Glomerular visceral epithelial cell (primary cell): ENCODE measurements around the gene IFNGR2.
"Not testable (repeated sequence)": the region's sequence is repeated elsewhere in the genome, so short reads cannot be mapped to it uniquely, and the experiment has no call there.

Experiments
- DNase-seq: peaks from one replicate; pipeline ENCODE4 v3.0.0-alpha.2; 2016; ENCODE audit errors: extremely low spot score

The IFNGR2 gene, protein sequence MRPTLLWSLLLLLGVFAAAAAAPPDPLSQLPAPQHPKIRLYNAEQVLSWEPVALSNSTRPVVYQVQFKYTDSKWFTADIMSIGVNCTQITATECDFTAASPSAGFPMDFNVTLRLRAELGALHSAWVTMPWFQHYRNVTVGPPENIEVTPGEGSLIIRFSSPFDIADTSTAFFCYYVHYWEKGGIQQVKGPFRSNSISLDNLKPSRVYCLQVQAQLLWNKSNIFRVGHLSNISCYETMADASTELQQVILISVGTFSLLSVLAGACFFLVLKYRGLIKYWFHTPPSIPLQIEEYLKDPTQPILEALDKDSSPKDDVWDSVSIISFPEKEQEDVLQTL

DNA sequence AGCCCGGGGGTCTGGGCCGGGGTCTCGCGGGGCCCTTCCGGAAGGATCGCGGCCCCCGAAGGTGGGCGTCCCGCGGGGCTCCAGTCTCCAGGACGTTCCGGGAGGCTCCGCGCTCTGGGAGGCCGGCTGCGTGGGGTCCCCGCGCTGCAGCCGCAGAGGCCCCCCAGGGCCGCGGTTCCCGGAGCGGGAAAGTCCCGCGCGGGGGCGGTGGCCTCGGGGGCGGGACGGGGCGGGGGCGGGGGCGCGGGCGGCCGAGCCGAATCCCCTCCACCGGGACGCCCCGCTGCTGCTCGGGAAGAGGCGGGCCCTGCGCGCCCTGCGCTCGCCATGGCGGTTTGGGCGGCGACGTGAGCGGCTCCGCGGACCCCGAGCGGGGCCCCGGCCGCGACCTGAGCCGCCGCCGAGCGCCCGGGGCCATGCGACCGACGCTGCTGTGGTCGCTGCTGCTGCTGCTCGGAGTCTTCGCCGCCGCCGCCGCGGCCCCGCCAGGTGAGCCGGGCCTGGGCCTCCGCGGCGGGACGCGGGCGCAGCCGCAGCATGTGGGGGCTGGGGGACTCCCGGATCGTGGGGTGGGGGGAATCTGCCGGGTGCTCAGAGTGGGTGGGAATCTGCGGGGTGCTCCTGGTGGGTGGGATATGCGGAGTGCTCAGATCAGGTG, at the start of gene IFNGR2:
TSS of gene IFNGR2 (plus strand) at position 286 of the 658 bp plus-strand sequence. CDS start at position 417, 131 bp downstream.
- DNase-seq, result peak; percentile 69

GRCh38 chr21:33355355-33355754, 47.9 kb upstream of the IFNGR2 start:
- DNase-seq, result no peak

DNA sequence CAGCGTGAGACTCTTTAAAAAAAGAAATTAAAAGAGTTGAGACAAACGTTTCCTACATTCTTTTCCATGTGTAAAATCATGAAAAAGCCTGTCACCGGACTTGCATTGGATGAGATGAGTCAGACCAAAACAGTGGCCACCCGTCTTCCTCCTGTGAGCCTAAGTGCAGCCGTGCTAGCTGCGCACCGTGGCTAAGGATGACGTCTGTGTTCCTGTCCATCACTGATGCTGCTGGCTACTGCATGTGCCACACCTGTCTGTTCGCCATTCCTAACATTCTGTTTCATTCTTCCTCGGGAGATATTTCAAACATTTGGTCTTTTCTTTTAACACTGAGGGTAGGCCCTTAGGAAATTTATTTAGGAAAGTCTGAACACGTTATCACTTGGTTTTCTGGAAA, 47.2 kb upstream of the IFNGR2 start:
- no peak for DNase-seq

DNA sequence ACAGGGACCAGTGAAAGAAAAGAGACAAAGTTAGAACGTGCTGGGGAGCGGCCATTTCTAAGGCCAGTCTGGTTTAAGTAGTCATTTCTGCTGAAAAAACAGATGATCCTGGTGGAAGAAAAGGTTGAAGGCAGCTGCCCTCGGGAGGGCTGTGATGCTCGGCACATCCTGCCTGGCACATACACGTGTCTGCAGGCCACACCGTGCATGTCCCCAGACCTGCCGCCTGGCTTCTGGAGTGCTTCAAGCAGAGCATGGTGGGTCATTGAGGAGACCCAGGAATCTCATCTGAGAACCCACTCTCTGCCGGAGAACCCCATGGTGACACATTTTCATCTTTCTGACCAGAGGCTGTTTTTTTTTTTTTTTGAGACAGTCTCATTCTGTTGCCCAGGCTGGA, 46.0 kb upstream of the IFNGR2 start:
- no peak for DNase-seq

- DNase-seq, result no peak
Measured at GRCh38 chr21:33359446-33359845, 43.8 kb upstream of the IFNGR2 start.

DNA sequence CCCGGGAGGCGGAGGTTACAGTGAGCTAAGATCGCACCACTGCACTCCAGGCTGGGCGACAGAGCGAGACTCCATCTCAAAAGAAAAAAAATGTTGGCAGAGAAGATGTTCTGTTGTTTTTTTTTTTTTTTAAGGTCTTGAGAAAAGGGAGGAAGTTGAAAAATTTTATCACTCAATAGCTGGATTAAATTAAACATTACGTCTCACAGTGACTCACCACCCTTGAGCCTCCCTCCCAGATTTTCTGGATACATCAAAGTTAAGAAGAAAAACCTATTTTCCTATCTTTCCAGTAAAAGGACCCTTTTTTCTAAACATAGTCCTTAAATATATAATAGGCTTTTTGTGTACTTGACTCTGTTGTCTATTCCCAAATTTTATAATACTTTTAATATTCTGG, 42.9 kb upstream of the IFNGR2 start:
- DNase-seq, result no peak

GRCh38 chr21:33360881-33361602, 42.2 kb upstream of the IFNGR2 start:
- peak; percentile 74 for DNase-seq

DNA sequence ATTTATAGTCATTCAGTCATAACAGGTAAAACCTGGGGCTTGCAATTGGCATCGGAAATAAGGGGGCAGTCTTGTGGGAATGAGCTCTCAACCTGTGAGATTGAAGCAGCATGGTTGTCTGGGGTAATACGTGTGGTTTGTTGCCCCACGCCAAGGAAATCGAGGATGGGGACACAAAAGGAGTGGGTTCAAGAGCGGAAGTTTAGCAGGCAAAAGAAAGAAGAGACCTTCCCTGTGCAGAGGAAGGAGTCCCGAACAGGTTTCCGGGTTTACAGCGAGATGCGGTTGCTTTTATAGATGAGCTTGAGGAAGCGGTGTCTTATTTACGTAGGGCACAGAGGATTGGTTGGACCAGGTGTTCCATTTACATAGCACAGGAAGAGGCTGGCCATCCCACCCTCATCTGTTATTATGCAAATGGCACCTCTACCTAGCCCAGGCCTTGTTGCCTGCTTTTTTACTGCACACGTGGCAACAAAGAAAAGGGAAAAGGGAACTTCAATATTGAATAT, 41.1 kb upstream of the IFNGR2 start:
- no peak for DNase-seq

DNA sequence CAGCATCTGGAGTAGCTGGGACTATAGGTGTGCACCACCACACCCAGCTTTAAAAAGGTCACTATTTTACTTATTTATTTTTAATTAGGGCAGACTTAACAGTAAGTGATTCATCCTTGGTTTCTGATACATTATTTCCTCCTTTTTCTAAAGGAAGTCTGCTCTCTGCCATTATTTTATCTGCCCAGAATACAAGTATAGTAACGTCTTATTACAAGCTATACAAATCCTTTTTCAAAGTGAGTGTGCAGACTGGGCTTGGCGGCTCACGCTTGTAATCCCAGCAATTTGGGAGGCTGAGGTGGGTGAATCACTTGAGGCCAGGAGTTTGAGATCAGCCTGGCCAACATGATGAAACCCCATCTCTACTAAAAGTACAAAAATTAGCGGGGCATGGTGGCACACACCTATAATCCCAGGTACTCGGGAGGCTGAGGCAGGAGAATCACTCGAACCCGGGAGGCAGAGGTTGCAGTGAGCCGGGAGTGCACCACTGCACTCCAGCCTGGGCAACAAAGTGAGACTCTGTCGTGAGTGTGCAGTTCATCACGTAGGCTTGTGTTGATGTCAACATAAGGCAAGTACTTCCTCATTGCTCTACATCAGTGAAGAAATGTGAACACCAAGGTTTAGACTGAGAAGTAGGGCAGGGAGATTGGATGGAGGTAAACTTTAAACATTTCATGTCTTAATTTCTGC, 39.2 kb upstream of the IFNGR2 start:
- not testable (repeated sequence) for DNase-seq

DNA sequence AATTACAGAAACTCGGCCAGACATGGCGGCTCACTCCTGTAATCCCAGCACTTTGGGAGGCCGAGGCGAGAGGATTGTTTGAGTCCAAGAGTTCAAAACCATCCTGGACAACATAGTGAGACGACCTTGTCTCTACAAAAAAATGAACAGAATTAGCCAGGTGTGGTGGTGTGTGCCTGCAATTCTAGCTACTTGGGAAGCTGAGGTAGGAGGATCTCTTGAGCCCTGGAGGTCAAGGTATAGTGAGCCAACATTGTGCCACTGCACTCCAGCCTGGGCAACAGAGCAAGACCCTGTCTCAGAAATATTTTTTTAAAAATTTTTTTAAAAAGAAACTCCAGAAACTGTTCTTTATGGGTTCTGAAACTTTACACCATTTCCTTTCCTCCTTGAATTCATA, 38.4 kb upstream of the IFNGR2 start:
- DNase-seq, result no peak

DNA sequence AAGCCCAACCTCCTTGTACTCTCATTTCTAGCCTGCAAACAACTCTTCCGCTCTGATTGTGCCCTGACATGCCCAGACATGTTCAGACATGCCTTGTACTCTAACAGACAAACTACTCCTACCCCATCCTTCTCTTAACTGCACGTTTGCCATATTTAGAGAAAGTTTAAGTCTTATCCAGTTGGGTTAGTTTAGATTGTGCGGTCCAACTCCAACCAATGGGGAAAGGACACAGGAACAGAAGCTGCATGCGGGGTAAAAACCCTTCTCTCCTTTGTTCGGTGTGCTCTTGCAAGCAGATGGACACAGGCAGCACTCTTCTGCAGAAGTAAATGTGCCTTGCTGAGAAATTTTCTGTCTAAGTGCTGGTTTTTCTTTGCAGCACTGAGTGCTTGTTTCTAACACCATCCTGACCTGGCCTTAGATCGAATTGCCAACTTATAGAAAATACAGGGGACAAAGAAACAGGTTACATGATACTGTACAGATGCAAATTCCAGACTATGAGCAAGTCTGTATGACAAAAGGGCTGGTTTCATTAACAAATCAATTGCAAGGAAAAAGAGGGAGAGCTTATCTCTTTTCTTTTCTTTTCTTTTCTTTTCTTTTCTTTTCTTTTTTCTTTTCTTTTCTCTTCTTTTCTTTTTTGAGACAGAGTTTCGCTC, 35.8 kb upstream of the IFNGR2 start:
- DNase-seq, result no peak

GRCh38 chr21:33368124-33368523, 35.1 kb upstream of the IFNGR2 start:
- no peak for DNase-seq

DNA sequence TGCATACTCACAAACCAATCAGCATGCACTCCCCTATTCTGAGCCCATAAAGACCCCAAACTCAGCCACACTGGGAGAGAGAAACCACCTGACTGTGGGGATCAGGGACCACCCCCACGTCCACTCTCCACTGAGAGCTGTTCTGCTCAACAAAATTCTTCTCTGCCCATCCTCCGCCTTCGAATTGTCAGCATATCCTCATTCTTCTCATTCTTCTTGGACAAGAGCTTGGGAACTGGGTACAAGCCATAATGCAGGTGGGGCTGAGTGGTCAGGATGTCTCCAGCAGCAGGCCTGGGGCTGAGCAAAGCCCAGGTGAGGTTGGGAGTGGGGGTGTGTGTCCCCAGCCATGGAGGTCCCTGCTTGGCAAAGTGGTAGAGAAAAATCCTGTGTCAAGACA, 34.6 kb upstream of the IFNGR2 start:
- DNase-seq, result no peak

- DNase-seq, result no peak
Measured at GRCh38 chr21:33369586-33369985, 33.6 kb upstream of the IFNGR2 start.

DNA sequence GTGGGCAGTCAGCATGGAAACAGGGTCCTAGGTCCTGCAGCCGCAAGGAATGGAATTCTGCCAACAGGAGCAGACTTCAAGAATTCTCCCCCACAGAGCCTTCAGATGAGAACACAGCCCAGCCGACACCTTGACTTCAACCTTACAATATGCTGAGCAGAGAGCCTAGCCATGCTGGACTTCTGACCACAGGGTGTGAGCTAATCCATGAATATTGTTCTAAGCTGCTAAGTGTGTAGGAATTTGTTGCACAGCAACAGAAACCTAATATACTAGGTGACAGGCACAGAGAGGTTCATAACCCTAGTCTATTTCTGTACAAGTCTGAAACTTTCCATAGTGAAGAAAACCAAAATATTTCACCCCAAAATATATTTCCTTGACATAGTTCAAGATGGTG, 32.9 kb upstream of the IFNGR2 start:
- no peak for DNase-seq

DNA sequence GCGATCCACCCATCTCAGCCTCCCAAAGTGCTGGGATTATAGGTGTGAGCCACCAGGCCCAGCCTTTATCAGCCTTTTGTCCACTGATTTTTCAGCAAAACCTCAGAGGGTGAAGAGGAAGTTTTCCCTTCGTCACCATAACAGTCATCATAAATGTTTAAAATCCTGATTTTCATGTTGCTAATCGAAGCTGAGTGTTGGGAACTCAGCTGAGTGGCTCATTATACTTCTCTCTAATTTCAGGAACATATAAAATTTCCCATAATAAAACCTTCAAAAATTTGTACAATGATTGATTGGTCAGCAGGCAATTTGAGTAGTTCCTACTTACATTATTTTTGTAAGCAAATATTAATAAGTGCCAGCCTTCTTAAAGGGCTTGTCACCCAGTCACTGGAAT, 31.8 kb upstream of the IFNGR2 start:
- DNase-seq, result no peak

- DNase-seq, result no peak
Measured at GRCh38 chr21:33372582-33372981, 30.6 kb upstream of the IFNGR2 start.

- no peak for DNase-seq
Measured at GRCh38 chr21:33373451-33373850, 29.8 kb upstream of the IFNGR2 start.

DNA sequence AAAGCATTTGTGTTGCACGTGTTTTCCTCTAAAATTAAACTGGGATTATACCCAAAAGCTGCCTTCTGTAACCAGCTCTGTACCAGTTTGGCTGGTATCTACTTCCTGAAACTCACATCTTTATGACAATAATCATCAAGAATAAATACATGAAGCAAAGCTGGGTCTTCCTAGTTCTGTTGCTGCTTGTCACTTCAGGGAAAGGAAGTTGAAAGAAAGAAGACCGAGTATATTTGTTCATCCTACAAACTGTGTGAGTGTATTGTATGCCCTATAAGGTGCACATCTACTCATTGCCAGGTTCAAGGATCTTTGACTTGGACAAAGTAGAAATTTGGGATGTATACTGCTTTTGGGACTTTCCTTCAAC, 29.1 kb upstream of the IFNGR2 start:
- DNase-seq, result no peak

DNA sequence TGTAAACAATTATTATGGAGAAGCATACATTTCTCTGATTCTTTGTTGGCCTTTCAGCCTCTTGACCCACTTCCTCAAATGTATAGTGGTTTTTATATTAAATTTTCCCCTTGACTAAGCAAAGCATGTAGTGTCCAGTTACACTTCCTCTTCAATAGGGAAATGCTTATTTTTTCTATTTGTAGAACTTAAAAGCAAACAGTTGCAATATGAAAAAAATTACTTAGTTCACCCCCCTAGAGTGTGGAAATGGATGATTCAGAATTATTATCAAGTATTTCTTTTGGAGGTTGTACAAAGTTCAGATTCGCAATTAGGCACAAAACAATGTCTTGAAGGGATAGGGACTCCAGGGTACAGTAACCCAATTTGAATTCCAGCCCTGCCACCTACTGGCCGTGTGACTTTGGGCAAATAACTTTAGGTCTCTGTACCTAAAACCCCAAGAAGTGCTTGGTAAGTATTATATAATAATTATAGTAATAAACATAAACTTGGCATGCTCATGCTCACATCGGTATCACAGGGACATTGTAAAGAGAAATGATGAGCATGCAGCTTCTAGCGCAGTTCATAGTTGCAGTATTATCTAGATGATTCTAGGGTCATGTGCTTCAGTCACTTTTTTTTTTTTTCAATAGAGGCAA, 28.6 kb upstream of the IFNGR2 start:
- DNase-seq, result peak; percentile 37

DNA sequence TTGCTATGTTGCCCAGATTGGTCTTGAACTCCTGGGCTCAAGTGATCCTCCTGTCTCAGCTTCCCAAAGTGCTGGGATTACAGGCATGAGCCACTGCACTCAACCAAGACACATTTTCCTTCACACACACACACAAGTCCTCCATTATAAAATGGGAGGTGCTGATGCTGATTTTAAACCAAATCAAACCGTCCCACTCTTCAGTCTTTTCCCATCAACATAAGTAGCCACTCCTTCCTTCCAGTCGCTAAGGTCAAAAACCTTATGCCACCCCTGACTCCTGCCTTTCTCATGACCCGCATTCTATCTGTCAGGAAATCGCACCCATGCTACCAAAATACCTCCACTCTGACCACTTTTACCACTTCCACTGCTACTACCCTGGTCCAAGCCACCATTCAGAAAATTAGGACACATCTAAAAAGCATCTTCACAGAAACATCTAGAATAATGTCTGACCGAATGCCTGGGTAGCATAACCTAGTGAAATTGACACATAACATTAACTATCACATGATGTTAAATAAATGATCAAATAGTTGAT, 28.0 kb upstream of the IFNGR2 start:
- no peak for DNase-seq
